DOHH2 (cell line): ENCODE data around the gene SH2D3A.

Source experiments
- H3F3A ChIP-seq: fragments of 200-600 bp; sonication (generic), shearing (Covaris generic); 2 replicates; pipeline ENCODE4 v1.6.0; 2016; ENCODE audit warnings: antibody characterized with exemption, mild to moderate bottlenecking; ENCODE audit not compliant: control insufficient read depth, insufficient read depth
- H3K27ac ChIP-seq: fragments of 200-600 bp; sonication (generic); 2 replicates; pipeline ENCODE4 v1.5.1; 2014; ENCODE audit warnings: low read depth, mild to moderate bottlenecking, low read length, moderate library complexity
- H3K27me3 ChIP-seq: fragments of 200-600 bp; sonication (generic); 2 replicates; pipeline ENCODE4 v1.6.1; 2014; ENCODE audit warnings: mild to moderate bottlenecking, low read length, mixed read lengths; ENCODE audit not compliant: control insufficient read depth
- H3K36me3 ChIP-seq: fragments of 200-600 bp; sonication (generic); 2 replicates; pipeline ENCODE4 v1.6.1; 2014; ENCODE audit warnings: mild to moderate bottlenecking, low read length, moderate library complexity, mixed read lengths; ENCODE audit not compliant: control insufficient read depth
- H3K4me1 ChIP-seq: fragments of 200-600 bp; sonication (generic); 2 replicates; pipeline ENCODE4 v1.6.1; 2014; ENCODE audit warnings: mild to moderate bottlenecking, low read length, mixed read lengths; ENCODE audit not compliant: control insufficient read depth
- H3K4me2 ChIP-seq: fragments of 200-600 bp; sonication (generic); 2 replicates; pipeline ENCODE4 v1.6.0; 2014; ENCODE audit warnings: mild to moderate bottlenecking, low read length, moderate library complexity
- H3K4me3 ChIP-seq: fragments of 200-600 bp; sonication (generic); 2 replicates; pipeline ENCODE4 v1.5.1; 2014; ENCODE audit warnings: mild to moderate bottlenecking, low read length, mixed read lengths
- H3K79me2 ChIP-seq: fragments of 200-600 bp; sonication (generic); 2 replicates; pipeline ENCODE4 v1.6.1; 2014; ENCODE audit warnings: mild to moderate bottlenecking, low read length, mixed read lengths; ENCODE audit not compliant: control insufficient read depth
- H3K9me2 ChIP-seq: fragments of 200-600 bp; sonication (generic); replicated peaks from 2 replicates; pipeline ENCODE4 v1.6.1; 2014; ENCODE audit warnings: mild to moderate bottlenecking, low read length, mixed read lengths; ENCODE audit not compliant: control insufficient read depth
- H3K9me3 ChIP-seq: fragments of 200-600 bp; sonication (generic); 2 replicates; pipeline ENCODE4 v1.6.1; 2014; ENCODE audit warnings: antibody characterized with exemption, low read length, mixed read lengths; ENCODE audit not compliant: control insufficient read depth, insufficient read depth
- H4K20me1 ChIP-seq: fragments of 200-600 bp; sonication (generic); 2 replicates; pipeline ENCODE4 v1.6.0; 2014; ENCODE audit warnings: low read depth, mild to moderate bottlenecking, antibody characterized with exemption, low read length, moderate library complexity; ENCODE audit not compliant: control insufficient read depth, insufficient read depth
- EZH2phosphoT487 ChIP-seq: fragments of 200-600 bp; sonication (generic); IDR thresholded peaks from 2 replicates; pipeline ENCODE4 v1.6.1; 2017; ENCODE audit warnings: borderline replicate concordance, mild to moderate bottlenecking, antibody characterized with exemption, low read length, moderate library complexity, mixed read lengths
- TF ChIP-seq, protein P1 (sequence below): fragments of 200-600 bp; sonication (generic); IDR thresholded peaks from one replicate; pipeline ENCODE4 v1.5.1; 2014; ENCODE audit warnings: antibody characterized with exemption, mild to moderate bottlenecking, low read depth, low read length; ENCODE audit not compliant: poor library complexity, severe bottlenecking

SH2D3A gene

DNA sequence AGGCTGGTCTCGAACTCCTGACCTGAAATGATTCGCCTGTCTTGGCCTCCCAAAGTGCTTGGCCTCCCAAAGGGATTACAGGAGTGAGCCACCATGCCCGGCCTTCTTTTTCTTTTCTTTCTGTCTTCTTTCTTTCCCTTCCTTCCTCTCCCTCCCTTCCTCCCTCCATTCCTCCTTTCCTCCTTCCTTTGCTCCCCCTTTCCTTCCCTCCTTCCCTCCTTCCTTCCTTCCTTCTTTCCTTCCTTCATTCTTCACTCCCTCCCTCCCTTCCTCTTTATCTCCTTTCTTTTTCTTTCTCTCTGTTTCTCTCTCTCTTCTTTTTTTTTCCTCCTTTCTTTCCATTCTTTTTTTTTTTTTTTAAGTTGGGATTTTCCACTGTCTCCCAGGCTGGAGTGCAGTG is 58.9 kb downstream of the SH2D3A start:
- Histone ChIP-seq H3K9me3 (no peaks in the 10 kb centered on the region), H3K9me2 (no peaks in the 10 kb centered on the region), H3K4me3 (no peak overlapping the region), H3K27ac (no peak overlapping the region), H3K36me3 (no peaks in the 10 kb centered on the region), H3F3A (no peaks in the 10 kb centered on the region), H3K27me3 (peaks cover 10% of the 10 kb centered on the region), H3K4me2 (no peak overlapping the region), H3K79me2 (no peaks in the 10 kb centered on the region), H4K20me1 (no peaks in the 10 kb centered on the region), H3K4me1 (no peaks in the 10 kb centered on the region)
- TF ChIP-seq EZH2phosphoT487, result no peak
- TF ChIP-seq, protein P1, sequence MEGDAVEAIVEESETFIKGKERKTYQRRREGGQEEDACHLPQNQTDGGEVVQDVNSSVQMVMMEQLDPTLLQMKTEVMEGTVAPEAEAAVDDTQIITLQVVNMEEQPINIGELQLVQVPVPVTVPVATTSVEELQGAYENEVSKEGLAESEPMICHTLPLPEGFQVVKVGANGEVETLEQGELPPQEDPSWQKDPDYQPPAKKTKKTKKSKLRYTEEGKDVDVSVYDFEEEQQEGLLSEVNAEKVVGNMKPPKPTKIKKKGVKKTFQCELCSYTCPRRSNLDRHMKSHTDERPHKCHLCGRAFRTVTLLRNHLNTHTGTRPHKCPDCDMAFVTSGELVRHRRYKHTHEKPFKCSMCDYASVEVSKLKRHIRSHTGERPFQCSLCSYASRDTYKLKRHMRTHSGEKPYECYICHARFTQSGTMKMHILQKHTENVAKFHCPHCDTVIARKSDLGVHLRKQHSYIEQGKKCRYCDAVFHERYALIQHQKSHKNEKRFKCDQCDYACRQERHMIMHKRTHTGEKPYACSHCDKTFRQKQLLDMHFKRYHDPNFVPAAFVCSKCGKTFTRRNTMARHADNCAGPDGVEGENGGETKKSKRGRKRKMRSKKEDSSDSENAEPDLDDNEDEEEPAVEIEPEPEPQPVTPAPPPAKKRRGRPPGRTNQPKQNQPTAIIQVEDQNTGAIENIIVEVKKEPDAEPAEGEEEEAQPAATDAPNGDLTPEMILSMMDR, result no peak

DNA sequence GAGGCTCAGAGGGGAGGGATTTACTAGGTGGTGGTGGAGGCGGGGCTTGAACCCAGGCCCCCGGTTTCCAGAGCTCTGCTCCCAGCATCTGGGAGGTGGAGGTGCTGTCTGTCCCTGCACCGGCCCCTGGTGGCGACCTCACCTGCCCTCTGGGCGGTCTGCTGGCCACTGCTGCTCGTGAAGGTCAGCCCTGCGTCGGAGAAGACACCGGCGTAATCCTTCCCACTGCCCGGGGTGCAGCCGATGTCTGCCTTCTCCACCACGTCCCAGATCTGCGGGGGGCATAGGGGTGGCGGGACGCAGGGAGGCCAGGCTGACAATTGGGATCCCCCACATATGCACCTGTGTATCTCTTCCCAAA is 59.6 kb downstream of the SH2D3A start:
- no peaks in the 10 kb centered on the region for H3F3A ChIP-seq
- no peak overlapping the region for H3K4me2 ChIP-seq
- TF ChIP-seq, protein P1, result no peak
- no peak for TF ChIP-seq EZH2phosphoT487
- H4K20me1 ChIP-seq, result no peaks in the 10 kb centered on the region
- H3K27me3 ChIP-seq, result peaks cover 10% of the 10 kb centered on the region
- no peaks in the 10 kb centered on the region for H3K79me2 ChIP-seq
- no peaks in the 10 kb centered on the region for H3K36me3 ChIP-seq
- no peaks in the 10 kb centered on the region for H3K4me1 ChIP-seq
- no peaks in the 10 kb centered on the region for H3K9me2 ChIP-seq
- no peaks in the 10 kb centered on the region for H3K9me3 ChIP-seq
- no peak overlapping the region for H3K4me3 ChIP-seq
- no peak overlapping the region for H3K27ac ChIP-seq

DNA sequence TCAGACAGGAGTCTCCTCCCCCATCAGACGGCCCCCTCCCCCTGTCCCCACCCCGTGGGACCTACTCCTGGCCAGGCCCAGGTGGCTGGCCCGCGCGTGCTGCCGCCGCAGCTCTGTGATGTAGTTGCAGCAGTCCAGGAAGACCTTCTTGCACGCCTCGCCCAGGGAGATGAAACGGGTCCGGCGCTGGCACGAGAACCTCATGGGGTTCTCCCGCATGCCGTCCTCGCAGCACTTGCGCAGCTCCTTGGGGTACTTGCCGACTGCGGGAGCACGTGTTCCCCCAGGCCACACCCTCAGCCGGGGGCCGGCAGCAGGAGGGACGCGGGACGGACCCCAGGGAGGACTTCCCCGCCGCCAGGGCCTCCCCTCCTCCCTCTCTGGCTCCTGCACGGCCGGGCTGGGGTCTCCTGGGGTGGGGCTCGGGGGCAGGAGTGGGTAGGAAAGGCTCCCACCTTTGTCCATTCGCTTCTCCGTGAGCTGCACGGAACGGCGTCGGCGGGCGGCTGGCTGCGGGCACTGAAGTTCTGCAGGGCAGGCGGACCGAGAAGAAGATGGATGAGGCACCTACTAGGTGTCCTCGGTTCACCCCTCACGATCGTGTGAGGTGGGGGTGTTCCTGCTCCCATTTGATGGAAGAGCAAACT is 60.1 kb downstream of the SH2D3A start:
- TF ChIP-seq EZH2phosphoT487, result no peak
- TF ChIP-seq, protein P1, result no peak

More for the DNA sequence above, 60.1 kb downstream of the SH2D3A start:
- Histone ChIP-seq H3K4me3 (no peak overlapping the region), H3F3A (no peaks in the 10 kb centered on the region), H3K9me2 (no peaks in the 10 kb centered on the region), H3K9me3 (no peaks in the 10 kb centered on the region), H3K27ac (no peak overlapping the region), H3K36me3 (no peaks in the 10 kb centered on the region), H3K4me1 (no peaks in the 10 kb centered on the region), H3K27me3 (peaks cover 10% of the 10 kb centered on the region), H3K79me2 (no peaks in the 10 kb centered on the region), H3K4me2 (no peak overlapping the region), H4K20me1 (no peaks in the 10 kb centered on the region)
